GM12878 (cell line): ENCODE results near the gene MINAR1. TPM values are rescaled to one million over a fixed set of nuclear protein-coding genes. Genes with fewer than 3 reads are reported as not detected.

Experiments used
- ATAC-seq: fragments of 200-7000 bp; cut with Tn5 transposase; 3 replicates; pipeline ENCODE4 v1.9.1; 2020; ENCODE audit warnings: mild to moderate bottlenecking, moderate library complexity
- BruUV-seq: library from RNA; stranded (reverse); fragments of 400-500 nt; replicated peaks from 2 replicates; lab custom pipeline; 2021; lab: Mats Ljungman, UMichigan
- CTCF ChIA-PET: fragments of 300-600 bp; sonication (Branson Sonifier 250); formaldehyde crosslinking; extraction: SDS; loops from one replicate; lab custom pipeline; 2021; ENCODE audit warnings: inconsistent platforms; lab: Yijun Ruan, JAX
- POLR2A ChIA-PET: fragments of 350-600 bp; formaldehyde crosslinking; extraction: SDS; loops from one replicate; lab custom pipeline; 2021; ENCODE audit warnings: inconsistent platforms; lab: Charles Lee
- RAD21 ChIA-PET: fragments of 300-600 bp; sonication (Branson Sonifier 250); formaldehyde crosslinking; loops from one replicate; lab custom pipeline; 2023; ENCODE audit warnings: antibody characterized with exemption; ENCODE audit not compliant: unreplicated experiment; lab: Charles Lee
- SMC1A ChIA-PET: fragments of 300-600 bp; sonication (Branson Sonifier 250); formaldehyde crosslinking; loops from one replicate; lab custom pipeline; 2023; ENCODE audit not compliant: unreplicated experiment, uncharacterized antibody; lab: Charles Lee
- DNase-seq: peaks from one replicate; pipeline ENCODE4 v3.0.0-alpha.2; 2011; ENCODE audit warnings: low read depth, low spot score
- FAIRE-seq: peaks from 3 replicates; lab custom pipeline; 2011; peaks lifted over from hg19 to GRCh38; lab: Jason Lieb, UNC
- H2AFZ ChIP-seq: 2 replicates; pipeline ENCODE4 v1.6.0; 2011; ENCODE audit warnings: low read depth, low read length, control low read depth; ENCODE audit not compliant: control insufficient read depth
- H3K27ac ChIP-seq: 2 replicates; pipeline ENCODE4 v1.5.1; 2011; ENCODE audit warnings: control low read depth; ENCODE audit not compliant: control insufficient read depth, insufficient read depth
- H3K27me3 ChIP-seq, 2 experiments: replicated peaks in 1 of 2; 2 replicates each; pipeline versions ENCODE4 v1.6.0 to v1.6.1; 2011; ENCODE audit warnings: low read length in 1 of 2; ENCODE audit not compliant: control insufficient read depth in 2 of 2, insufficient read depth in 2 of 2
- H3K36me3 ChIP-seq, 2 experiments: 2 replicates each; pipeline ENCODE4 v1.5.1; 2011; ENCODE audit warnings: low read length in 1 of 2; ENCODE audit not compliant: control insufficient read depth in 2 of 2, insufficient read depth in 2 of 2
- H3K4me1 ChIP-seq: 2 replicates; pipeline ENCODE4 v1.6.1; 2011; ENCODE audit warnings: mild to moderate bottlenecking, low read length, moderate library complexity, mixed read lengths; ENCODE audit not compliant: control insufficient read depth, insufficient read depth
- H3K4me2 ChIP-seq: 2 replicates; pipeline ENCODE4 v1.6.0; 2011; ENCODE audit warnings: control low read depth; ENCODE audit not compliant: control insufficient read depth, insufficient read depth
- H3K4me3 ChIP-seq: fragments of 200-600 bp; sonication (generic); 2 replicates; pipeline ENCODE4 v1.5.1; 2016
- H3K79me2 ChIP-seq: 2 replicates; pipeline ENCODE4 v1.6.0; 2011; ENCODE audit warnings: low read length; ENCODE audit not compliant: control insufficient read depth, insufficient read depth
- H3K9ac ChIP-seq: 2 replicates; pipeline ENCODE4 v1.8.0; 2011; ENCODE audit warnings: low read length, control low read depth, mixed read lengths; ENCODE audit not compliant: control insufficient read depth, insufficient read depth
- H3K9me3 ChIP-seq: replicated peaks from 3 replicates; pipeline ENCODE4 v1.5.1; 2011; ENCODE audit warnings: mild to moderate bottlenecking, low read length; ENCODE audit not compliant: control insufficient read depth, insufficient read depth
- H4K20me1 ChIP-seq: 2 replicates; pipeline ENCODE4 v1.6.0; 2011; ENCODE audit not compliant: control insufficient read depth, insufficient read depth
- ATF3 ChIP-seq: IDR thresholded peaks from 2 replicates; pipeline ENCODE4 v1.6.1; 2011; ENCODE audit warnings: low read depth, mild to moderate bottlenecking, low read length, moderate library complexity, borderline replicate concordance; ENCODE audit errors: extremely low read depth
- BMI1 ChIP-seq: fragments of 450-650 bp; IDR thresholded peaks from 2 replicates; pipeline ENCODE4 v1.6.1; 2016; ENCODE audit warnings: mild to moderate bottlenecking, moderate library complexity, borderline replicate concordance
- CEBPB ChIP-seq, 2 experiments: fragments of 150-350 bp in 1 of 2; IDR thresholded peaks; 2 replicates each; pipeline ENCODE4 v1.6.1; 2012 to 2014; ENCODE audit warnings: low read depth in 2 of 2, low read length in 2 of 2, borderline replicate concordance in 1 of 2, inconsistent platforms in 1 of 2
- CTCF ChIP-seq, 3 experiments: IDR thresholded peaks in 2 of 3; conservative IDR thresholded peaks in 1 of 3; 2 replicates each; pipeline ENCODE4 v1.5.1; 2011; ENCODE audit warnings: low read depth in 3 of 3, low read length in 3 of 3, mild to moderate bottlenecking in 3 of 3, control low read depth in 2 of 3, moderate library complexity in 2 of 3, inconsistent platforms in 1 of 3, mixed read lengths in 1 of 3; ENCODE audit not compliant: control insufficient read depth in 2 of 3, insufficient read depth in 1 of 3; ENCODE audit errors: extremely low read depth in 1 of 3
- JUND ChIP-seq: IDR thresholded peaks from 2 replicates; pipeline ENCODE4 v1.6.1; 2012; ENCODE audit warnings: low read depth, mild to moderate bottlenecking, low read length, improper control_type of control experiment, moderate library complexity
- MTA2 ChIP-seq: fragments of 450-650 bp; IDR thresholded peaks from 2 replicates; pipeline ENCODE4 v1.6.1; 2016; ENCODE audit warnings: low read depth, mild to moderate bottlenecking, moderate library complexity
- NR2C2 ChIP-seq: IDR thresholded peaks from 2 replicates; pipeline ENCODE4 v1.6.1; 2011; ENCODE audit warnings: borderline replicate concordance, low read depth; ENCODE audit not compliant: control insufficient read depth, insufficient read length
- PAX5 ChIP-seq: IDR thresholded peaks from 2 replicates; pipeline ENCODE4 v1.6.1; 2011; ENCODE audit warnings: low read depth, low read length, borderline replicate concordance
- PAX8 ChIP-seq: fragments of 450-650 bp; IDR thresholded peaks from 2 replicates; pipeline ENCODE4 v1.6.1; 2017; ENCODE audit warnings: mild to moderate bottlenecking, moderate library complexity
- STAT1 ChIP-seq: fragments of 450-650 bp; conservative IDR thresholded peaks from 2 replicates; pipeline ENCODE4 v1.6.1; 2014; ENCODE audit warnings: antibody characterized with exemption, mild to moderate bottlenecking
- USF1 ChIP-seq: IDR thresholded peaks from 2 replicates; pipeline ENCODE4 v1.6.1; 2011; ENCODE audit warnings: borderline replicate concordance, low read depth, mild to moderate bottlenecking, moderate library complexity, mixed read lengths, low read length; ENCODE audit not compliant: insufficient read depth; ENCODE audit errors: extremely low read length
- ZNF274 ChIP-seq: IDR thresholded peaks from one replicate; pipeline ENCODE4 v1.8.0; 2011; ENCODE audit not compliant: insufficient read length, insufficient read depth
- WGBS: methylation state at CpG from one replicate; pipeline ENCODE4 v1.1.6; 2016; ENCODE audit warnings: low lambda C conversion rate; ENCODE audit not compliant: insufficient replicate concordance, insufficient coverage; ENCODE audit errors: missing lambda C conversion rate; 5-methylcytosine and 5-hydroxymethylcytosine counted together
- in situ Hi-C: fragments of 300-500 bp; cut with MboI; formaldehyde crosslinking; loops from 9 replicates; pipeline ENCODE4 v1.14.3; 2018; ENCODE audit warnings: mixed read lengths
- intact Hi-C: fragments of 100-400 bp; cut with micrococcal nuclease; formaldehyde crosslinking; loops from one replicate; pipeline ENCODE4 v1.14.2; 2022; ENCODE audit not compliant: unreplicated experiment
- polyA plus RNA-seq, 11 experiments: library from polyadenylated mRNA; depleted of rRNA in 4 of 11; unstranded in 6 of 11; stranded (reverse) in 5 of 11; fragments of >200 nt; fragmentation: Nextera tagmentation in 4 of 11; fragmentation: Illumina TruSeq in 1 of 11; extraction: Ambion mirVana in 4 of 11; extraction: Trizol in 1 of 11; gene quantifications; 1 replicate in 1 of 11; 2 replicates in 10 of 11; pipeline versions ENCODE4 v1.2.1 to v1.2.3, GENCODE V29; 2011 to 2016; ENCODE audit warnings: inconsistent platforms in 2 of 11, missing spikeins in 2 of 11, low read depth in 1 of 11
- total RNA-seq, 4 experiments: library from RNA; depleted of rRNA in 3 of 4; stranded (reverse); fragments of >200 nt in 3 of 4; fragmentation: Illumina TruSeq in 1 of 4; extraction: Trizol in 1 of 4; gene quantifications; 2 replicates each; pipeline versions ENCODE4 v1.2.1 to v1.2.3, GENCODE V29; 2013 to 2021

MINAR1 gene
- total and polyA plus RNA-seq, 10 of the 15 experiments (the other 5 are each of a cell fraction or from before 2014, with no cell fraction given), result 0.05 to 0.40 (median 0.24) TPM

GRCh38 chr15:79436037-79436780, 4.1 kb downstream of the MINAR1 start (continued):
- no peak for TF ChIP-seq MTA2
- no peak for TF ChIP-seq CTCF (IDR thresholded peaks at IDR 0.05 in 2 of 3, conservative IDR thresholded peaks at IDR 0.05 in 1 of 3; ENCODE audit: control insufficient read depth in 2 of 3, extremely low read depth in 1 of 3, insufficient read depth in 1 of 3, low read depth in 3 of 3, low read length in 3 of 3)
- TF ChIP-seq CEBPB (IDR thresholded peaks at IDR 0.05; ENCODE audit: borderline replicate concordance in 1 of 2, low read depth in 2 of 2, low read length in 2 of 2), result no peak
- TF ChIP-seq PAX5, result no peak

GRCh38 chr15:79437275-79438000, 5.3 kb downstream of the MINAR1 start:
- H3K79me2 ChIP-seq, result no peaks in the 10 kb centered on the region
- ChIA-PET RAD21 (no interaction called here), CTCF (interaction anchor here (1.4 kb wide), 1 partner anchor 159 kb away, joined by 4 read pairs; no protein-coding TSS in a partner anchor), SMC1A (no interaction called here), POLR2A (interaction anchor here (0.6 kb wide), 1 partner anchor 44 kb away, joined by 3 read pairs; no protein-coding TSS in a partner anchor)
- no peak overlapping the region for H3K4me3 ChIP-seq
- H3K27me3 ChIP-seq, result peaks cover 4 to 14% of the 10 kb centered on the region in 2 experiments; a peak in 3 of 4 replicates
- no peaks in the 10 kb centered on the region for H3K36me3 ChIP-seq
- in situ Hi-C loops, result no loop called here
- no peak overlapping the region for H3K4me2 ChIP-seq
- H3K4me1 ChIP-seq, result no peaks in the 10 kb centered on the region
- no peaks in the 10 kb centered on the region for H3K9me3 ChIP-seq
- no TSS peak for BruUV-seq
- no peaks in the 10 kb centered on the region for H4K20me1 ChIP-seq
- ATAC-seq (no peak), FAIRE-seq (no peak), DNase-seq (no peak)
- intact Hi-C loops, result no loop called here
- no peak overlapping the region for H3K27ac ChIP-seq
- no peak for TF ChIP-seq NR2C2
- TF ChIP-seq USF1, result no peak
- no peak for TF ChIP-seq ZNF274
- TF ChIP-seq ATF3, result no peak
- no peak for TF ChIP-seq STAT1
- no peak for TF ChIP-seq BMI1
- no peak for TF ChIP-seq PAX8
- no peak for TF ChIP-seq JUND
- H2AFZ ChIP-seq, result no peak overlapping the region
- no CpG with 5 or more reads among the region's 2 CpGs for WGBS
- H3K9ac ChIP-seq, result no peak overlapping the region
